ENCODE results near the gene ASXL2.
"Not testable (repeated sequence)": the region's sequence is repeated elsewhere in the genome, so short reads cannot be mapped to it uniquely, and the experiment has no call there.

ASXL2 gene

DNA sequence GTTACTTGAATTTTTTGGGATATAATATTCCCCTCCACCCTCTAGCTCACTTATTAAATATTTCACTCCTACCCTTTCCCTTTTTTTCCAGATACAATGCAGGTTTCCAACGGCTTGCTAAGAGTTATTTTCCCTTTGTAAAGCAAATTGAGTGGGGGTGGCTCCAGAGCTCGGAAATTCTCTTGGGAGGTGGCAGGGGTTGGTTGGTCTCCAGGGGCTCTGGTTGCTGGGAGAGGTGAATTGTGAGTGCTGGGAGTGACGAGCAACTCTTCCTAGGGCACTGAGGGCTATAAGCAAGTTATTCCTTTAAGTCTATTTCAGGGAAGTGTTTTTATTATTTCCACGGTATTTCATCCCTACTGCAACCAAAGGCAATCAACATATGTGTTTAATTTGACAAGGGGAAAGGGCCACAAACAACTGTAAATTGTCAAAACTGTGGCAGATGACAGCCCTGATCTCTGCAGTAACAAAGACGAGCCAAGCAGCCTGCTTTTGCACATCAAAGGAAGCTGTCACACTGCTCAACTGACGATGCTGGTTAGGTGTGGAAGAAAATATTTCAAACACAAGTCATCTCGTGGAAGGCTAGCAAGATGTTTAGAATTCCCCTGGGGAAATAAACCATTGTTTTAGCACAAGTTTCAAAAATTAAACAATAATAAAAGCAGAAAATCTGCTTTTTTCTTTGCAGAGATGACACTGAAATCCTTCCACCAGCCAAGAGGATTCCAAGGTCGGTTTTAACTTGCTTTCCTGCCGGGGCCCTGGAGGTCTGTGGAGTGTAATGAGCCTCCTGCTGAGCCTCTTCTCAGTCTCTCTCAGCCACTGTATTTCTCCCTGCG, 34.8 kb upstream of the ASXL2 start:
- no peak for DNase-seq (ENCODE audit: low read depth)
- H3K4me3 ChIP-seq (ENCODE audit: low read length): no peak overlapping the region
- TF ChIP-seq CTCF (conservative IDR thresholded peaks at IDR 0.05; ENCODE audit: low read depth, low read length): no peak

DNA sequence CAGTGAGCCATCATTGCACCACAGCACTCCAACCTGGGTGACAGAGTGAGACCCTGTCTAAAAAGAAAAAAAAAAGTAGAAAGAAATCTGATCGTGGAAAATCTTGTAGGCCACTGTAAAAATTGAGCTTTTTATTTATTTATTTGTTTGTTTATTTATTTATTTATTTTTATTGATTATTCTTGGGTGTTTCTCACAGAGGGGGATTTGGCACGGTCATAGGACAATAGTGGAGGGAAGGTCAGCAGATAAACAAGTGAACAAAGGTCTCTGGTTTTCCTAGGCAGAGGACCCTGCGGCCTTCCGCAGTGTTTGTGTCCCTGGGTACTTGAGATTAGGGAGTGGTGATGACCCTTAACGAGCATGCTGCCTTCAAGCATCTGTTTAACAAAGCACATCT, 31.3 kb upstream of the ASXL2 start:
- DNase-seq (ENCODE audit: low read depth); H3K4me3 ChIP-seq (ENCODE audit: low read length): not testable (repeated sequence)

- no peak for TF ChIP-seq CTCF (conservative IDR thresholded peaks at IDR 0.05; ENCODE audit: low read depth, low read length)
- no peak for DNase-seq (ENCODE audit: low read depth)
- no peak overlapping the region for H3K4me3 ChIP-seq (ENCODE audit: low read length)
Observed at GRCh38 chr2:25905126-25905525, 26.8 kb upstream of the ASXL2 start.

- no peak for TF ChIP-seq CTCF (conservative IDR thresholded peaks at IDR 0.05; ENCODE audit: low read depth, low read length)
- no peak overlapping the region for H3K4me3 ChIP-seq (ENCODE audit: low read length)
- DNase-seq (ENCODE audit: low read depth): no peak
Observed at GRCh38 chr2:25903216-25903776, 25.0 kb upstream of the ASXL2 start.

DNA sequence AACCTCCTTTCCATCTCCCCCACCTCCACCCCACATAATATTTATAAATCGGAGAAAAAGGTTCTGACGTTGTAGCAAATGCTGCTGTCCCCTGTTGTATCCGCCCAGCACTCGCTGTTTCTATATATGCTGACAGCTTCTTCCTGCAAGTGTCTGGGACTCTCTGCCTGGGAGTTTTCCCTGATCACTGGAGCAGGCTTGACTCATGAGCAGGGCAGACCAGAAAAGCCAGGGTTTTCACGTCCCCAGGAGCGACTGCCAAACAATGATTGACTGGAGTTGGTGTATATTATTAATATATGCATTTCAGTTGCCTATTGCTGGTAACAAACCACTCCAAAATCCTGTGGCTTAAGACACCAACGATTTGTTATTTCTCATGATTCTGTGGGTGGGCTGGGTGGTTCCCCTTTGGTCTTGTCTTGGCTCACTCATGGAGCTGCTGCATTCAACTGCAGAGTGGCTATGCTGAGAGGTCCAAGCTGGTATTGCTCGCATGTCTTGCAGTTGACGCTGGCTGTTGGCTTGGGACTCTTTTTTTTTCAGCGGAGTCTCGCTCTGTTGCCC, 21.2 kb upstream of the ASXL2 start:
- no peak for TF ChIP-seq CTCF (conservative IDR thresholded peaks at IDR 0.05; ENCODE audit: low read depth, low read length)
- no peak overlapping the region for H3K4me3 ChIP-seq (ENCODE audit: low read length)
- DNase-seq (ENCODE audit: low read depth): no peak

- H3K4me3 ChIP-seq (ENCODE audit: low read length): no peak overlapping the region
- TF ChIP-seq CTCF (conservative IDR thresholded peaks at IDR 0.05; ENCODE audit: low read depth, low read length): no peak
- DNase-seq (ENCODE audit: low read depth): no peak
Observed at GRCh38 chr2:25897506-25897905, 19.2 kb upstream of the ASXL2 start.

- DNase-seq (ENCODE audit: low read depth); H3K4me3 ChIP-seq (ENCODE audit: low read length): not testable (repeated sequence)
Observed at GRCh38 chr2:25896308-25896707, 18.0 kb upstream of the ASXL2 start.

- H3K4me3 ChIP-seq (ENCODE audit: low read length): no peak overlapping the region
- DNase-seq (ENCODE audit: low read depth): no peak
- no peak for TF ChIP-seq CTCF (conservative IDR thresholded peaks at IDR 0.05; ENCODE audit: low read depth, low read length)
Observed at GRCh38 chr2:25895610-25896009, 17.3 kb upstream of the ASXL2 start.

Data from retinal pigment epithelial cell (primary cell).